ENCODE data around the gene DLK1.

DNA sequence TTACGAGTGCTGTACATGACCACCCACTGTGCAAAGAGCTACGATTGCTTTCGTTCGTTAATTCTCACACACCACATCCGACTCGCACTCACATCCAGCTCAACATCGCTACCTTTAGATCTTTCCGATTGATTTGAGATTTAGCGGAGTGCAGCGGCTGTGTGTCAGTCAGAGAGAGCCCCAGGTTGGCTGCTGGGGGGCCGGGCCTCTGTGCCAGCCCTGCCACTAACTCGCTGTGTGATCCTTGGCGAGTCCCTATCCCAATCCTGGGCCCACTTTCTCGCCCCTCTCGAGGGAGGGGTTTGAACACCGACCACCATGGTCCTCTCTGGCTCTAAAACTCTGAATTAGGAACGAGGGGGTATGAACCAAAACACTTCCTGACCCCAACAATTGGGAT lies 8.6 kb downstream of the DLK1 start:
- TF ChIP-seq, protein P1, sequence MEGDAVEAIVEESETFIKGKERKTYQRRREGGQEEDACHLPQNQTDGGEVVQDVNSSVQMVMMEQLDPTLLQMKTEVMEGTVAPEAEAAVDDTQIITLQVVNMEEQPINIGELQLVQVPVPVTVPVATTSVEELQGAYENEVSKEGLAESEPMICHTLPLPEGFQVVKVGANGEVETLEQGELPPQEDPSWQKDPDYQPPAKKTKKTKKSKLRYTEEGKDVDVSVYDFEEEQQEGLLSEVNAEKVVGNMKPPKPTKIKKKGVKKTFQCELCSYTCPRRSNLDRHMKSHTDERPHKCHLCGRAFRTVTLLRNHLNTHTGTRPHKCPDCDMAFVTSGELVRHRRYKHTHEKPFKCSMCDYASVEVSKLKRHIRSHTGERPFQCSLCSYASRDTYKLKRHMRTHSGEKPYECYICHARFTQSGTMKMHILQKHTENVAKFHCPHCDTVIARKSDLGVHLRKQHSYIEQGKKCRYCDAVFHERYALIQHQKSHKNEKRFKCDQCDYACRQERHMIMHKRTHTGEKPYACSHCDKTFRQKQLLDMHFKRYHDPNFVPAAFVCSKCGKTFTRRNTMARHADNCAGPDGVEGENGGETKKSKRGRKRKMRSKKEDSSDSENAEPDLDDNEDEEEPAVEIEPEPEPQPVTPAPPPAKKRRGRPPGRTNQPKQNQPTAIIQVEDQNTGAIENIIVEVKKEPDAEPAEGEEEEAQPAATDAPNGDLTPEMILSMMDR (IDR thresholded peaks at IDR 0.05), result no peak
- TF ChIP-seq POLR2A (IDR thresholded peaks at IDR 0.05), result no peak

Measured in lower leg skin (tissue), 3 donors.